Transverse colon (tissue), 4 donors: ENCODE data around the gene IFNB1. TPM values are rescaled to one million over a fixed set of nuclear protein-coding genes. Genes with fewer than 3 reads are reported as not detected.

ENCODE experiments used
- DNase-seq: peaks from one replicate; pipeline ENCODE4 v3.0.0-alpha.2; 2019
- H3K27ac ChIP-seq, 4 donors: fragments of 200-600 bp; sonication (generic); 2 replicates each; pipeline ENCODE4 v1.5.1; 2016 to 2018; ENCODE audit warnings: inconsistent platforms in 4 of 4
- H3K27me3 ChIP-seq: fragments of 200-600 bp; sonication (generic); 2 replicates; pipeline ENCODE4 v1.5.1; 2017; ENCODE audit warnings: inconsistent platforms
- H3K36me3 ChIP-seq, 4 donors: fragments of 200-600 bp; sonication (generic); 2 replicates each; pipeline ENCODE4 v1.5.1; 2017 to 2019; ENCODE audit warnings: inconsistent platforms in 4 of 4
- H3K4me1 ChIP-seq, 4 donors: fragments of 200-600 bp; sonication (generic); 2 replicates each; pipeline ENCODE4 v1.5.1; 2017 to 2020; ENCODE audit warnings: inconsistent platforms in 4 of 4
- H3K4me3 ChIP-seq, 4 donors: fragments of 200-600 bp; sonication (generic); 1 replicate in 1 of 4; 2 replicates in 3 of 4; pipeline versions ENCODE4 v1.5.1 to v1.6.1; 2017 to 2019; ENCODE audit warnings: inconsistent platforms in 4 of 4
- H3K9me3 ChIP-seq, 2 donors: fragments of 200-600 bp; sonication (generic); 2 replicates each; pipeline ENCODE4 v1.5.1; 2017 to 2019; ENCODE audit warnings: inconsistent platforms in 2 of 2
- EP300 ChIP-seq: sonication (generic); formaldehyde crosslinking; IDR thresholded peaks from one replicate; pipeline ENCODE4 v1.6.1; 2017; ENCODE audit warnings: antibody characterized with exemption, low read depth
- POLR2A ChIP-seq: fragments of 450-650 bp; IDR thresholded peaks from one replicate; pipeline ENCODE4 v1.6.1; 2016; ENCODE audit warnings: antibody characterized with exemption, mild to moderate bottlenecking, moderate library complexity
- POLR2AphosphoS5 ChIP-seq, 3 donors: sonication (generic); formaldehyde crosslinking; IDR thresholded peaks; one replicate each; pipeline ENCODE4 v1.6.1; 2016; ENCODE audit warnings: antibody characterized with exemption in 3 of 3
- WGBS, 2 donors: methylation state at CpG; one replicate each; pipeline ENCODE4 v1.1.5; 2018; ENCODE audit warnings: low coverage in 1 of 2; 5-methylcytosine and 5-hydroxymethylcytosine counted together
- in situ Hi-C, 4 donors: fragments of 200-750 bp; cut with MboI; loops; one replicate each; pipeline versions ENCODE4 v1.15.0 to v1.15.1; 2017; ENCODE audit warnings: low sequenced_read_pairs in 3 of 4, low pct_ligation_motif_present in 1 of 4, low pct_unique_long_range_greater_than_20kb in 1 of 4
- intact Hi-C: fragments of 100-400 bp; cut with DNase I; formaldehyde crosslinking; loops from one replicate; pipeline ENCODE4 v1.15.1; 2023; ENCODE audit warnings: low total_unique reads
- total RNA-seq, 4 donors: library from RNA; depleted of rRNA; stranded (reverse); fragments of >200 nt; gene quantifications; one replicate each; pipeline ENCODE4 v1.1.0, GENCODE V29; 2016
- TF ChIP-seq, protein P1 (sequence below), 5 experiments: fragments of 200-600 bp in 3 of 5; fragments of 450-650 bp in 2 of 5; sonication (generic) in 3 of 5; IDR thresholded peaks; 1 replicate in 2 of 5; 2 replicates in 3 of 5; pipeline ENCODE4 v1.5.1; 2016 to 2017; ENCODE audit warnings: antibody characterized with exemption in 5 of 5, inconsistent platforms in 3 of 5, mild to moderate bottlenecking in 2 of 5, moderate library complexity in 1 of 5

The IFNB1 gene
- total RNA-seq, 4 donors from 2014 or later: not detected

DNA sequence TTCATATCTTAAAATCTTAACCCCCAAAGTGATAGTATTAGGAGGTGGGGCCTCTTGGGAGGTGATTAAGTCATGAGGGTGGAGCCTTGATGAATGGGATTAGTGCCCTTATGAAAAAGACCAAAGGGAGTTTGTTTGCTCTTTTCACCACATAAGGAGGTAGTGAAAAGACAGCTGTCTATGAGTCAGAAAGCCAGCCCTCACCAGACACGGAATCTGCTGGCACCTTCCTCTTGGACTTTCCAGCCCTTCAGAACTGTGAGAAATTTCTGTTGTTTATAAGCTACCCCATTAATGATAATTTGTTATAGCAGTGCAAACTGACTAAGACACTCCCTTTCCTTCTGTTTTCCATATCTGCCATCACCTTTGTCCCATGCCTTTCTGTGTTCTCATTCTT lies 20.8 kb downstream of the IFNB1 start:
- Histone ChIP-seq H3K4me1 (no peaks in the 10 kb centered on the region), H3K36me3 (no peaks in the 10 kb centered on the region), H3K4me3 (no peak overlapping the region), H3K9me3 (no peaks in the 10 kb centered on the region), H3K27me3 (no peaks in the 10 kb centered on the region), H3K27ac (no peak overlapping the region)
- intact Hi-C loops: no loop called here
- in situ Hi-C loops: no loop called here
- WGBS, 2 donors: 28 to 43% methylated on average over 1 of the region's 1 CpG
- TF ChIP-seq POLR2A (no peak), EP300 (no peak), POLR2AphosphoS5 (IDR thresholded peaks at IDR 0.05) (no peak)
- TF ChIP-seq, protein P1, sequence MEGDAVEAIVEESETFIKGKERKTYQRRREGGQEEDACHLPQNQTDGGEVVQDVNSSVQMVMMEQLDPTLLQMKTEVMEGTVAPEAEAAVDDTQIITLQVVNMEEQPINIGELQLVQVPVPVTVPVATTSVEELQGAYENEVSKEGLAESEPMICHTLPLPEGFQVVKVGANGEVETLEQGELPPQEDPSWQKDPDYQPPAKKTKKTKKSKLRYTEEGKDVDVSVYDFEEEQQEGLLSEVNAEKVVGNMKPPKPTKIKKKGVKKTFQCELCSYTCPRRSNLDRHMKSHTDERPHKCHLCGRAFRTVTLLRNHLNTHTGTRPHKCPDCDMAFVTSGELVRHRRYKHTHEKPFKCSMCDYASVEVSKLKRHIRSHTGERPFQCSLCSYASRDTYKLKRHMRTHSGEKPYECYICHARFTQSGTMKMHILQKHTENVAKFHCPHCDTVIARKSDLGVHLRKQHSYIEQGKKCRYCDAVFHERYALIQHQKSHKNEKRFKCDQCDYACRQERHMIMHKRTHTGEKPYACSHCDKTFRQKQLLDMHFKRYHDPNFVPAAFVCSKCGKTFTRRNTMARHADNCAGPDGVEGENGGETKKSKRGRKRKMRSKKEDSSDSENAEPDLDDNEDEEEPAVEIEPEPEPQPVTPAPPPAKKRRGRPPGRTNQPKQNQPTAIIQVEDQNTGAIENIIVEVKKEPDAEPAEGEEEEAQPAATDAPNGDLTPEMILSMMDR (IDR thresholded peaks at IDR 0.05): no peak
- no peak for DNase-seq

DNA sequence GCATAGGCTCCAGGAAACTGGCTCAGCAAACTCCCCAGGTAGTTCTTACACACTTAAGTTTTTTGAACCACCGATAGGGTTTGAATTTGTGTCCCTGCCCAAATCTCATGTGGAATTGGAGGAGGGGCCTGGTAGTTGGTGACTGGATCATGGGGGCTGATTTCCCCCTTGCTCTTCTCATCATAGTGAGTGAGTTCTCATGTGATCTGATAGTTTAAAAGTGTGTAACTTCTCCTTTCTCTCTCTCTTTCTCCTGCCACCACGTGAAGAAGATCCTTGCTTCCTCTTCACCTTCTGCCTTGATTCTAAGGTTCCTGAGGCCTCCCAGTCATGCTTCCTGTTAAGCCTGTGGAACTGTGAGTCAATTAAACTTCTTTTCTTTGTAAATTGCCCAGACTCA lies 23.9 kb downstream of the IFNB1 start:
- Histone ChIP-seq H3K27ac (no peak overlapping the region), H3K27me3 (no peaks in the 10 kb centered on the region), H3K36me3 (no peaks in the 10 kb centered on the region), H3K9me3 (no peaks in the 10 kb centered on the region), H3K4me3 (no peak overlapping the region), H3K4me1 (no peaks in the 10 kb centered on the region)
- in situ Hi-C loops: no loop called here
- DNase-seq: no peak
- TF ChIP-seq EP300 (no peak), POLR2AphosphoS5 (IDR thresholded peaks at IDR 0.05) (no peak), POLR2A (no peak)
- TF ChIP-seq, protein P1 (IDR thresholded peaks at IDR 0.05): no peak
- intact Hi-C loops: no loop called here
- WGBS, 2 donors: 47 to 100% methylated on average over 1 to 2 of the region's 2 CpGs

DNA sequence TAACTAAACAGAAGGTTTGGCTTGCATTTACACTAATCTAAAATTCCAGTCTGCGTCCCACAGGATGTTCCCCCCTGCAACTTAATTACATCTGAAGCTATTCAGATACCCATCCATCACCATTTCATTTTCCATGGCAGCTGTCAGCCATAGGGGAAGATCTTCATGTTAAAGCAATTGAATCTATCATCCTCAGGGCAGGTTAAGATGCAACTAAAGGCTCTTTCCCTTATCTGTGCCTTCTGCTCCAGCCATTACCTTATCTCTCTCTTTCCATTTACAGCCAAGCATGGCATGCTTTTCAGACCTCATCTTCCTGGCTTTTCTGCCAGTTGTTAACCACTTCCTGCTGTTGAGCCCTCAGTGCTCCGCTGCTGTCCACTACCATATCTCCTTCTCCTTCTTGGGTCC lies 30.5 kb downstream of the IFNB1 start:
- intact Hi-C loops (no loop called here), in situ Hi-C loops (loop anchor here in 1 of 4 donors (10.0 kb wide), 1 partner anchor 62 kb away; no protein-coding TSS in a partner anchor)
- TF ChIP-seq, protein P1 (IDR thresholded peaks at IDR 0.05): no peak
- 77 to 90% methylated on average over 2 of the region's 2 CpGs for WGBS, 2 donors
- no peaks in the 10 kb centered on the region for H3K9me3 ChIP-seq
- DNase-seq: no peak
- no peak overlapping the region for H3K4me3 ChIP-seq
- no peaks in the 10 kb centered on the region for H3K36me3 ChIP-seq
- H3K4me1 ChIP-seq: no peaks in the 10 kb centered on the region
- no peak overlapping the region for H3K27ac ChIP-seq
- H3K27me3 ChIP-seq: no peaks in the 10 kb centered on the region

DNA sequence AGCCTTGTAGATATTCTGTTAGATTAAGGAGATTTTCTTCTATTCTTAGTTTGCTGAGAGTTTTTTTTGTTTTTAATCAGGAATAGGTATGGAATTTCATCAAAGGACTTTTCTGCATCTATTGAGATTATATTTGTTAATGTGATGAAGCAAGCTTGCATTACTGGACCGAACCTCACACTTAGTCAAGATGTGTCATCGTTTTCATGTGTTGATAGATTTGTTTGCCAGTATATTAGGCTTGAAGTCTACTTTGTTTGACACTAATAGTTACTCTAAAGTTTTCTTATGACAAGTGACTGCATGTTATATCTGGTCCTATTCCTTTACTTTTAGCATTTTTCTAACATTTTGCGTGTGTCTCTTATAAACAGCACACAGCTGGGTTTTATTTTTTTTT lies 33.9 kb downstream of the IFNB1 start:
- H3K4me3 ChIP-seq: no peak overlapping the region
- no peak for TF ChIP-seq POLR2A
- TF ChIP-seq EP300: no peak
- TF ChIP-seq, protein P1 (IDR thresholded peaks at IDR 0.05): no peak
- no peak for TF ChIP-seq POLR2AphosphoS5 (IDR thresholded peaks at IDR 0.05)
- H3K27me3 ChIP-seq: no peaks in the 10 kb centered on the region
- in situ Hi-C loops: loop anchor here in 1 of 4 donors (10.0 kb wide), 1 partner anchor 59 kb away; no protein-coding TSS in a partner anchor
- no peaks in the 10 kb centered on the region for H3K36me3 ChIP-seq
- no peaks in the 10 kb centered on the region for H3K9me3 ChIP-seq
- WGBS, 2 donors: 85 to 92% methylated on average over 3 of the region's 3 CpGs
- H3K4me1 ChIP-seq: no peaks in the 10 kb centered on the region
- DNase-seq: no peak
- intact Hi-C loops: no loop called here
- no peak overlapping the region for H3K27ac ChIP-seq
